GM12873 (cell line): ENCODE results near the gene CNDP1.

Experiments used
- TF ChIP-seq, protein P1 (sequence below): IDR thresholded peaks from 2 replicates; pipeline ENCODE4 v1.5.1; 2012; ENCODE audit warnings: low read depth, mild to moderate bottlenecking, moderate library complexity, low read length, control low read depth; ENCODE audit not compliant: insufficient read depth; ENCODE audit errors: missing control alignments

The CNDP1 gene

DNA sequence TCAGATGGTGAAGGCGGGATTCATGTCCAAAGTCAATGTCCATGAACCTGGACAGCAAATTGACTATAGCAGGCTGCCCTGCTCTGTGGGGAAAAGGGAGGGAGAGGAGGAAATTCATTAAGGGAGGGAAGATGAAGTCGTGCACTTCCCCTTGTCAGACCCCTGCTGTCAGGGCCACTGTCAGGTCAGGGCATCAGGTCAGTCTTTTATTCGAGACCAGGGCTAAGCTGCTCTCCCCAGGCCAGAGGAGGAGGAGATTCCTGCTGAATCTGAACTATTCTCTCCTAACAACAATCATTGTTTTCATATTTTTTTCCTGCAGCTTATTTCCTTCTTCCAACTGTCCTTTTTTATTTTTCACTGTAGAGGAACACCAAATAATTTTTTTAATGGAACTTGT, 17.2 kb downstream of the CNDP1 start:
- TF ChIP-seq, protein P1, sequence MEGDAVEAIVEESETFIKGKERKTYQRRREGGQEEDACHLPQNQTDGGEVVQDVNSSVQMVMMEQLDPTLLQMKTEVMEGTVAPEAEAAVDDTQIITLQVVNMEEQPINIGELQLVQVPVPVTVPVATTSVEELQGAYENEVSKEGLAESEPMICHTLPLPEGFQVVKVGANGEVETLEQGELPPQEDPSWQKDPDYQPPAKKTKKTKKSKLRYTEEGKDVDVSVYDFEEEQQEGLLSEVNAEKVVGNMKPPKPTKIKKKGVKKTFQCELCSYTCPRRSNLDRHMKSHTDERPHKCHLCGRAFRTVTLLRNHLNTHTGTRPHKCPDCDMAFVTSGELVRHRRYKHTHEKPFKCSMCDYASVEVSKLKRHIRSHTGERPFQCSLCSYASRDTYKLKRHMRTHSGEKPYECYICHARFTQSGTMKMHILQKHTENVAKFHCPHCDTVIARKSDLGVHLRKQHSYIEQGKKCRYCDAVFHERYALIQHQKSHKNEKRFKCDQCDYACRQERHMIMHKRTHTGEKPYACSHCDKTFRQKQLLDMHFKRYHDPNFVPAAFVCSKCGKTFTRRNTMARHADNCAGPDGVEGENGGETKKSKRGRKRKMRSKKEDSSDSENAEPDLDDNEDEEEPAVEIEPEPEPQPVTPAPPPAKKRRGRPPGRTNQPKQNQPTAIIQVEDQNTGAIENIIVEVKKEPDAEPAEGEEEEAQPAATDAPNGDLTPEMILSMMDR = no peak

DNA sequence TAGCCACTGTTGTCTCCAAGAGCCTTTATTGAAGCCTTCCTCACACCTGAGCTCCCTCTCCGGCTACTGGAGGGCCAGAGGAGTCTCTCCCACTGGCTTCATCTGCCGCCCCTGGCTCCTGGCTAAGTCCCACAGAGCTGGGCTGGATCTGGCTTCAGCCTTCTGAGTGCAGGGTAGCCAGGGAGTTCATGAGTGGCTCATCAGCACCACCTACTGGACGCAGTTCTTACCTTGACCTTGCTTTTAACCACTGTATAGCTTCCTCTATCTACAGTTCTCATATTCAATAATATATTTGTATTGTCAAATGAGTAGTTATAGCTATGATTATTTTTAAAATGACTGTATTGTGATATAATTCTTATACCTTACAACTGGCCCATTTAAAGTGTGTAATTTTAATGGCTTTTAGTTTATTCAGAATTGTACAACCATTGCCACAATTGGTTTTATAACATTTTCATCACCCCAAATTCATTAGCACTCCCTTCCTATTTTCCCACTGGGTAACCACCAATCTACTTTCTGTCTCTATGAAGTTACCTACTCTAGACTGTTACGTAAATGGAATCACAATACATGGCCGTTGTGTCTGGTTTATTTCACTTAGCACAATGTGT, 17.7 kb downstream of the CNDP1 start:
- TF ChIP-seq, protein P1 = peak; percentile 83

DNA sequence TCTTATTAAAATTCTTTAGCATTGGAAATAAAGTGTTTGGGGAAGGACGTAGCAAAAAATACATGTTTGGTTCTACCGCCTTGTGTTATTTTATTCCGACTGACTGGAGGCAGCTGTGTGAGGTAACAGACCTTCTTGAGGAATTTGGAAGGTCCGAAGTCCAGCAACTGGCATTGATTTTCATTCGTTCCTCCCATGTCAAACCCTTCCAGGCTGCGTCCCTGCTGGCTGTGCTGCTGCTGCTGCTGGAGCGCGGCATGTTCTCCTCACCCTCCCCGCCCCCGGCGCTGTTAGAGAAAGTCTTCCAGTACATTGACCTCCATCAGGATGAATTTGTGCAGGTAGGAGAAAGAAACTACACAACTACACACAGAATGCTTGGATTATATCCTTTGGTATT, 21.8 kb downstream of the CNDP1 start:
- TF ChIP-seq, protein P1 = no peak

DNA sequence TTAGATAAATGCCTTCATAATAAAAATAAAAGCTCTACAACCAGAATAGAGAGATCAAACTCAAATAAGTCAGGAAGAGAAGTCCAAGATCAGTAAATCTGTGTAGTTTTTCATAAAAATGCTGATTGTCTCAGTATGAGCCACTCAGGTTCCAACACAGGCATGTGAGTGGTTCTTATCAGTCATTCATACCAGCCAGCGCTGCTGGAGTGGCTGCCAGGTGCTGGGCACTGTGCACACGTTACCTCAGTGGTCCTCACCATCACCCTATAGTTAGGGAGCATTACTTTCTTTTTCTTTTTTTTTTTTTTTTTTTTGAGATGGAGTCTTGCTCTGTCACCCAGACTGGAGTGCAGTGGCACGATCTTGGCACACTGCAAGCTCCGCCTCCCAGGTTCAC, 23.8 kb downstream of the CNDP1 start:
- TF ChIP-seq, protein P1 = no peak

DNA sequence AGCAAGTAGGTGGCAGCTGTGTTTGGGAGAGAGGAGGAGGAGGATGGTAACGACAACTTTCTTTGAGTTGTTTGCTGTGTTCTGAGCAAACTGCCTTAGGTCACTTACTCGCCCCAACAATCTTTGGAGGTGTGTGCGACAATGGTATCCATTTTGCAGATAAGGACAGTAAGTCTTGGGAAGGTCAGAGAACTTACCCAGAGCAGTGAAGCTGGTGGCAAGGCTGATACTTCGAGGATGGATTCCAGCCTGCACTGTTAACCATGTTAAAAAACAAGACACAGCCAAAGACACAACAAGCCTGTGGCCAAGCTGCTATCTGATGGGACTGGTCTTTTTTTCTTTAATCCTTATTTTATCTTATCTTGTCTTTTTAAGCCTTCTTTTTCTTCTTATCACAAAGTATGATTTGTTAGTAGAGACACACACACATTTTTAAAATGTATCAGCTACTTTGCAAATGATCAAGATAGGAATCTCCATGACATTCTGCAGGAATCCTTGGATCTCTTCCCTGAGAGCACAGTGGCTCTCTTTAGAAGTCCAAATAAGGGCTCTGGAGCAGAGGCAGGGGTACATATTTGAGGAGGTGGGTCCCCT, 27.9 kb downstream of the CNDP1 start:
- TF ChIP-seq, protein P1 = no peak

DNA sequence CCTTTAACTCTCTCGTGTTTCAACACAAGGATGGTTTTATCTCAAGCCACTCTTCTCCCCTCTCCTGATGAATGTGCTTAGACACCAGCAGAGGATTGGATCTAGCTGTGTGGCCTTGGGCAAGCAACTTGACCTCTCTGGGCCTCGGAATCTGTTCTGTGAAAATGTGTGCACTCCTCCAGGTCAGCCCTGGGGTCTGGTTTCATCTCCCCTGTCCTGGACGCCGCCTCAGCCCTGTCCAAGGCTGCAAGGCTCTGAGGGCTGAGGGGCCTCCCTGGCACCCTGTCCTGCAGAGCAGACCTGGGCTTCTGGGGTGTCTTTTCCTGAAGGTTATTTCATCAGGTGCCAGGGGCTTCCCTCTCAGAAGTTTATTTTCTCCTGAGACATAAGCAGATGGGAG, 28.5 kb downstream of the CNDP1 start:
- TF ChIP-seq, protein P1 = no peak

DNA sequence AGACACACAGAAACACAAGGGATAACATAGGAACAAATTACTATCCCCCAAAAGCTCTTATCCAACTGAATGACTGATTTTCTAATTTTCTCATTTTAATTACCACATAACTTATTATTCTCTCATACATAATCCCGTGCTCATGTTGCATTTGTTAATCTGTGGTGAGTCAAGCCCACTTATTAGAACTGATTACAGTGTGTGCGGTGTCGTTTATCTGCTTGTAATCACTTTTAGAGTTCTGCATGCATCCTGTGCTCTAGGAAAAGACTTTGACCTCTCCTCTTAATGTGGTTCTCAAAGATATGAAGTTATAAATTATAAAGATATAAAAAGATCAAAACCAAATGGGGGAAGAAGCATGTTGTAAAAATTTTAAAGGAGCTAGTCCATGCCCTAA, 29.7 kb downstream of the CNDP1 start:
- TF ChIP-seq, protein P1 = no peak

DNA sequence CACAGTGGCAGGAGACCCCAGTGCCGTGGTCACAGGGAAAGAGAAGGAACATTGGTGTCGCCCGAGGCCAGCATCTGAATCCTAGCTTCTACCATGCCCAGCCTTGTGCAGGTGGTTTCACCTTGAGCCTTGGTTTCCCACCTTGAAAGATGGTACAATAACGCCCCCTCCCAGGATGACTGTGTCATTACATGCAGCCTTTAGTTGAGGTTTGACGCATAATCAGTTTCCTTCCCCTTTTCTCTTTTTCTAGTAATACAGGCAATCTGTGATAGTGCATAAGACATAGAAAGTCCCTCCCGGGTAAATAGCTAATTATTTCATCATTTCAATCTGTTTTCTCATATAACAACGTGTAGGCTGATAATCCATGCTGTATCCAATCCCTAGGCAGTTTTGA, 33.5 kb downstream of the CNDP1 start:
- TF ChIP-seq, protein P1 = peak; percentile 31
